IMR-90 (cell line): ENCODE data around the gene CACNA2D1. TPM values are rescaled to one million over a fixed set of nuclear protein-coding genes. Genes with fewer than 3 reads are reported as not detected.

Experiments
- ATAC-seq: fragments of 200-7000 bp; cut with Tn5 transposase; 2 replicates; pipeline ENCODE4 v1.9.1; 2020; ENCODE audit warnings: low read depth, mild to moderate bottlenecking, moderate library complexity
- BruUV-seq: library from RNA; stranded (reverse); fragments of 400-500 nt; replicated peaks from 2 replicates; lab custom pipeline; 2021; lab: Mats Ljungman, UMichigan
- CTCF ChIA-PET: fragments of 300-600 bp; formaldehyde crosslinking; extraction: SDS; loops from one replicate; lab custom pipeline; 2021; ENCODE audit warnings: antibody characterized with exemption; lab: Yijun Ruan, JAX
- POLR2A ChIA-PET: fragments of 300-600 bp; sonication (Branson Sonifier 250); formaldehyde crosslinking; loops from one replicate; lab custom pipeline; 2022; ENCODE audit warnings: antibody characterized with exemption; ENCODE audit not compliant: unreplicated experiment; lab: Charles Lee
- DNase-seq: peaks from one replicate; pipeline ENCODE4 v3.0.0; 2013
- H2AFZ ChIP-seq: replicated peaks from 2 replicates; pipeline ENCODE3; 2013; ENCODE audit warnings: low read length, mild to moderate bottlenecking; ENCODE audit not compliant: poor library complexity
- H2AK5ac ChIP-seq: 2 replicates; pipeline ENCODE4 v1.6.1; 2013; ENCODE audit warnings: low read depth, low read length, inconsistent platforms
- H2AK9ac ChIP-seq: replicated peaks from 2 replicates; pipeline ENCODE3; 2013; ENCODE audit warnings: mild to moderate bottlenecking, low read depth, low read length, moderate library complexity; ENCODE audit not compliant: poor library complexity
- H2BK120ac ChIP-seq: 2 replicates; pipeline ENCODE4 v1.6.1; 2013; ENCODE audit warnings: low read depth, low read length, inconsistent platforms
- H2BK15ac ChIP-seq: 3 replicates; pipeline ENCODE4 v1.6.1; 2013; ENCODE audit warnings: low read depth, low read length, inconsistent platforms
- H2BK20ac ChIP-seq: 2 replicates; pipeline ENCODE4 v1.6.1; 2013; ENCODE audit warnings: low read depth, mild to moderate bottlenecking, inconsistent platforms, low read length, moderate library complexity
- H2BK5ac ChIP-seq: 2 replicates; pipeline ENCODE4 v1.6.1; 2013; ENCODE audit warnings: mild to moderate bottlenecking, low read depth, low read length, inconsistent platforms; ENCODE audit not compliant: poor library complexity, severe bottlenecking
- H3K14ac ChIP-seq: replicated peaks from 2 replicates; pipeline ENCODE4 v1.6.1; 2013; ENCODE audit warnings: low read depth, low read length, inconsistent platforms
- H3K18ac ChIP-seq: 2 replicates; pipeline ENCODE4 v1.6.1; 2013; ENCODE audit warnings: low read depth, low read length, control low read depth
- H3K23ac ChIP-seq: 2 replicates; pipeline ENCODE4 v1.6.1; 2013; ENCODE audit warnings: low read depth, low read length, inconsistent platforms
- H3K27ac ChIP-seq: 2 replicates; pipeline ENCODE4 v1.5.1; 2013; ENCODE audit warnings: mild to moderate bottlenecking, control low read depth, low read length; ENCODE audit not compliant: insufficient read depth
- H3K27me3 ChIP-seq: 2 replicates; pipeline ENCODE4 v1.6.1; 2013; ENCODE audit warnings: low read length; ENCODE audit not compliant: control insufficient read depth, insufficient read depth
- H3K36me3 ChIP-seq: 2 replicates; pipeline ENCODE4 v1.6.1; 2013; ENCODE audit warnings: low read length, mixed read lengths; ENCODE audit not compliant: control insufficient read depth, insufficient read depth
- H3K4ac ChIP-seq: 2 replicates; pipeline ENCODE4 v1.6.1; 2013; ENCODE audit warnings: low read depth, low read length, inconsistent platforms
- H3K4me1 ChIP-seq: 2 replicates; pipeline ENCODE4 v1.6.1; 2013; ENCODE audit warnings: low read length, mixed read lengths; ENCODE audit not compliant: control insufficient read depth, insufficient read depth
- H3K4me2 ChIP-seq: 2 replicates; pipeline ENCODE4 v1.6.1; 2013; ENCODE audit warnings: low read depth, mild to moderate bottlenecking, control low read depth, low read length, moderate library complexity
- H3K4me3 ChIP-seq: 2 replicates; pipeline ENCODE4 v1.5.1; 2013; ENCODE audit warnings: low read depth, mild to moderate bottlenecking, control low read depth, low read length, moderate library complexity; ENCODE audit not compliant: insufficient read depth
- H3K56ac ChIP-seq: 2 replicates; pipeline ENCODE4 v1.6.1; 2013; ENCODE audit warnings: low read length, inconsistent platforms; ENCODE audit not compliant: insufficient read depth; ENCODE audit errors: extremely low read depth
- H3K79me1 ChIP-seq, 2 experiments: 2 replicates each; pipeline ENCODE4 v1.6.1; 2013; ENCODE audit warnings: low read length in 2 of 2, inconsistent platforms in 1 of 2, low read depth in 1 of 2
- H3K9ac ChIP-seq: 2 replicates; pipeline ENCODE4 v1.6.1; 2013; ENCODE audit warnings: low read depth, low read length, control low read depth
- H3K9me1 ChIP-seq: 2 replicates; pipeline ENCODE4 v1.6.1; 2013; ENCODE audit warnings: low read length, inconsistent platforms; ENCODE audit not compliant: insufficient read depth
- H3K9me3 ChIP-seq: 2 replicates; pipeline ENCODE4 v1.6.1; 2013; ENCODE audit warnings: low read length; ENCODE audit not compliant: control insufficient read depth, insufficient read depth
- H4K20me1 ChIP-seq: 2 replicates; pipeline ENCODE4 v1.6.1; 2013; ENCODE audit warnings: low read length, inconsistent platforms; ENCODE audit not compliant: insufficient read depth
- H4K5ac ChIP-seq: 2 replicates; pipeline ENCODE4 v1.6.1; 2013; ENCODE audit warnings: mild to moderate bottlenecking, low read depth, low read length, control low read depth
- H4K8ac ChIP-seq, 2 experiments: 2 replicates each; pipeline ENCODE4 v1.6.1; 2013; ENCODE audit warnings: low read depth in 2 of 2, low read length in 2 of 2, control low read depth in 1 of 2, inconsistent platforms in 1 of 2
- H4K91ac ChIP-seq: 2 replicates; pipeline ENCODE4 v1.6.1; 2013; ENCODE audit warnings: low read depth, low read length, inconsistent platforms; ENCODE audit not compliant: insufficient read depth
- BHLHE40 ChIP-seq: fragments of 150-350 bp; IDR thresholded peaks from 2 replicates; pipeline ENCODE4 v1.6.1; 2016; ENCODE audit warnings: mild to moderate bottlenecking, low read depth, low read length
- CEBPB ChIP-seq: IDR thresholded peaks from 2 replicates; pipeline ENCODE4 v1.6.1; 2012; ENCODE audit warnings: low read depth, low read length, improper control_type of control experiment
- CHD1 ChIP-seq: IDR thresholded peaks from 2 replicates; pipeline ENCODE4 v1.6.1; 2012; ENCODE audit warnings: low read depth, low read length, improper control_type of control experiment
- CTCF ChIP-seq: conservative IDR thresholded peaks from 2 replicates; pipeline ENCODE4 v1.5.1; 2012; ENCODE audit warnings: mild to moderate bottlenecking, low read depth, low read length, improper control_type of control experiment
- ELK1 ChIP-seq: fragments of 150-350 bp; IDR thresholded peaks from 2 replicates; pipeline ENCODE4 v1.6.1; 2016; ENCODE audit warnings: low read depth, mild to moderate bottlenecking, low read length, moderate library complexity, borderline replicate concordance
- FOS ChIP-seq: fragments of 150-350 bp; IDR thresholded peaks from 2 replicates; pipeline ENCODE4 v1.6.1; 2016; ENCODE audit warnings: low read depth, low read length
- MAFK ChIP-seq: IDR thresholded peaks from 2 replicates; pipeline ENCODE4 v1.6.1; 2012; ENCODE audit warnings: low read depth, low read length, improper control_type of control experiment
- MAZ ChIP-seq: IDR thresholded peaks from 2 replicates; pipeline ENCODE4 v1.6.1; 2012; ENCODE audit warnings: low read depth, mild to moderate bottlenecking, low read length, improper control_type of control experiment, moderate library complexity, borderline replicate concordance
- MXI1 ChIP-seq: IDR thresholded peaks from 2 replicates; pipeline ENCODE4 v1.6.1; 2012; ENCODE audit warnings: low read depth, mild to moderate bottlenecking, low read length, moderate library complexity, borderline replicate concordance
- NFE2L2 ChIP-seq: fragments of 150-350 bp; IDR thresholded peaks from 2 replicates; pipeline ENCODE4 v1.6.1; 2016; ENCODE audit warnings: low read depth, mild to moderate bottlenecking, low read length
- POLR2A ChIP-seq: IDR thresholded peaks from 2 replicates; pipeline ENCODE4 v1.6.1; 2012; ENCODE audit warnings: mild to moderate bottlenecking, low read depth, low read length
- RAD21 ChIP-seq: IDR thresholded peaks from 2 replicates; pipeline ENCODE4 v1.6.1; 2012; ENCODE audit warnings: low read length, improper control_type of control experiment
- RCOR1 ChIP-seq: IDR thresholded peaks from 2 replicates; pipeline ENCODE4 v1.6.1; 2012; ENCODE audit warnings: mild to moderate bottlenecking, low read length, improper control_type of control experiment; ENCODE audit not compliant: insufficient replicate concordance
- RFX5 ChIP-seq: IDR thresholded peaks from 2 replicates; pipeline ENCODE4 v1.8.0; 2012; ENCODE audit warnings: low read depth, mild to moderate bottlenecking, low read length, moderate library complexity
- SMC3 ChIP-seq: fragments of 150-350 bp; IDR thresholded peaks from 2 replicates; pipeline ENCODE4 v1.6.1; 2016; ENCODE audit warnings: low read depth, mild to moderate bottlenecking, antibody characterized with exemption, low read length, moderate library complexity
- WGBS, 2 experiments: methylation state at CpG; one replicate each; pipeline versions ENCODE4 v1.1.5 to v1.1.7; 2013; ENCODE audit warnings: missing lambda C conversion rate in 2 of 2; ENCODE audit not compliant: insufficient read length in 1 of 2; ENCODE audit errors: extremely low coverage in 2 of 2; 5-methylcytosine and 5-hydroxymethylcytosine counted together
- dilution Hi-C: fragments of 300-500 bp; cut with HindIII; formaldehyde crosslinking; loops from one replicate; pipeline ENCODE4 v1.14.3; 2018; ENCODE audit warnings: low sequenced_read_pairs; ENCODE audit not compliant: unreplicated experiment
- in situ Hi-C: fragments of 300-500 bp; cut with MboI; formaldehyde crosslinking; loops from 3 replicates; pipeline ENCODE4 v1.14.3; 2019; ENCODE audit warnings: low sequenced_read_pairs, inconsistent platforms, mixed read lengths
- intact Hi-C: fragments of 100-400 bp; cut with micrococcal nuclease; formaldehyde crosslinking; loops from 2 replicates; pipeline ENCODE4 v1.10.0; 2022
- polyA plus RNA-seq, 3 experiments: library from polyadenylated mRNA; depleted of rRNA; stranded (reverse); fragments of >200 nt; gene quantifications; 2 replicates each; pipeline ENCODE4 v1.2.3, GENCODE V29; 2012; ENCODE audit warnings: low replicate concordance in 1 of 3
- total RNA-seq: library from RNA; depleted of rRNA; stranded (reverse); fragments of >200 nt; gene quantifications from 2 replicates; pipeline ENCODE4 v1.2.3, GENCODE V29; 2012
- TF ChIP-seq, protein P1 (sequence below): fragments of 150-350 bp; IDR thresholded peaks from 2 replicates; pipeline ENCODE4 v1.6.1; 2017; ENCODE audit warnings: mild to moderate bottlenecking, antibody characterized with exemption, low read length, low read depth

The CACNA2D1 gene
- total and polyA plus RNA-seq, 2 of the 4 experiments (the other 2 are of a cell fraction), result 5.8 to 21.9 TPM

GRCh38 chr7:82209179-82209747, 234.3 kb downstream of the CACNA2D1 start:
- Histone ChIP-seq H3K18ac (no peak overlapping the region), H3K4me3 (no peak overlapping the region), H3K4me2 (no peak overlapping the region), H4K8ac (no peak overlapping the region), H3K23ac (no peak overlapping the region), H3K9me1 (peaks cover 8% of the 10 kb centered on the region), H3K27me3 (no peaks in the 10 kb centered on the region), H3K27ac (no peak overlapping the region), H2AK9ac (no peak overlapping the region), H3K9ac (no peak overlapping the region), H2BK120ac (no peak overlapping the region), H2BK20ac (no peak overlapping the region), H3K14ac (no peak overlapping the region), H3K9me3 (no peaks in the 10 kb centered on the region), H2BK5ac (no peak overlapping the region), H4K5ac (no peak overlapping the region), H3K4me1 (peaks cover 3% of the 10 kb centered on the region), H3K56ac (no peak overlapping the region), H2BK15ac (no peak overlapping the region), H3K4ac (no peak overlapping the region), H2AFZ (no peak overlapping the region), H4K20me1 (no peaks in the 10 kb centered on the region), H4K91ac (no peak overlapping the region), H3K79me1 (peaks cover 0 to 8% of the 10 kb centered on the region in 2 experiments; a peak in 3 of 4 replicates), H3K36me3 (no peaks in the 10 kb centered on the region), H2AK5ac (no peak overlapping the region)
- dilution Hi-C loops (no loop called here), intact Hi-C loops (no loop called here), in situ Hi-C loops (no loop called here)
- DNase-seq (no peak), ATAC-seq (no peak)
- no TSS peak for BruUV-seq
- no CpG with 5 or more reads among the region's 5 CpGs for WGBS, 2 experiments
- TF ChIP-seq MXI1 (no peak), ELK1 (no peak), MAZ (no peak), SMC3 (no peak), CEBPB (no peak), NFE2L2 (no peak), POLR2A (no peak), BHLHE40 (no peak), FOS (no peak), RCOR1 (no peak), CTCF (no peak), RAD21 (no peak), CHD1 (no peak), RFX5 (no peak), MAFK (no peak)
- TF ChIP-seq, protein P1, sequence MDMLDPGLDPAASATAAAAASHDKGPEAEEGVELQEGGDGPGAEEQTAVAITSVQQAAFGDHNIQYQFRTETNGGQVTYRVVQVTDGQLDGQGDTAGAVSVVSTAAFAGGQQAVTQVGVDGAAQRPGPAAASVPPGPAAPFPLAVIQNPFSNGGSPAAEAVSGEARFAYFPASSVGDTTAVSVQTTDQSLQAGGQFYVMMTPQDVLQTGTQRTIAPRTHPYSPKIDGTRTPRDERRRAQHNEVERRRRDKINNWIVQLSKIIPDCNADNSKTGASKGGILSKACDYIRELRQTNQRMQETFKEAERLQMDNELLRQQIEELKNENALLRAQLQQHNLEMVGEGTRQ, result no peak
- ChIA-PET CTCF (no interaction called here), POLR2A (no interaction called here)
